Keratinocyte (primary cell): ENCODE data around the gene ATXN3L. TPM values are rescaled to one million over a fixed set of nuclear protein-coding genes. Genes with fewer than 3 reads are reported as not detected.

Experiments used
- DNase-seq: peaks from one replicate; pipeline ENCODE4 v3.0.0-alpha.2; 2011; ENCODE audit warnings: low read depth, missing footprints, low spot score
- FAIRE-seq: peaks from 2 replicates; lab custom pipeline; 2011; peaks lifted over from hg19 to GRCh38; lab: Jason Lieb, UNC
- H2AFZ ChIP-seq: 2 replicates; pipeline ENCODE4 v1.6.0; 2012; ENCODE audit warnings: low read length, control low read depth, inconsistent platforms; ENCODE audit not compliant: control insufficient read depth
- H3K27ac ChIP-seq: 2 replicates; pipeline ENCODE4 v1.5.1; 2011; ENCODE audit warnings: low read length; ENCODE audit not compliant: control insufficient read depth, insufficient read depth
- H3K27me3 ChIP-seq: 3 replicates; pipeline ENCODE4 v1.6.0; 2011; ENCODE audit warnings: low read length; ENCODE audit not compliant: control insufficient read depth, insufficient read depth; ENCODE audit errors: extremely low read depth
- H3K36me3 ChIP-seq, 2 experiments: 2 replicates in 1 of 2; 3 replicates in 1 of 2; pipeline ENCODE4 v1.5.1; 2011; ENCODE audit warnings: low read length in 2 of 2, mild to moderate bottlenecking in 1 of 2; ENCODE audit not compliant: control insufficient read depth in 2 of 2, insufficient read depth in 2 of 2; ENCODE audit errors: extremely low read depth in 1 of 2
- H3K4me1 ChIP-seq: 3 replicates; pipeline ENCODE4 v1.5.1; 2011; ENCODE audit warnings: low read length; ENCODE audit not compliant: control insufficient read depth, insufficient read depth; ENCODE audit errors: extremely low read depth
- H3K4me2 ChIP-seq: 3 replicates; pipeline ENCODE4 v1.6.0; 2011; ENCODE audit warnings: low read depth, low read length; ENCODE audit not compliant: control insufficient read depth, insufficient read depth; ENCODE audit errors: extremely low read depth
- H3K4me3 ChIP-seq, 3 experiments: fragments of 200-600 bp in 1 of 3; sonication (generic) in 1 of 3; 2 replicates in 2 of 3; 3 replicates in 1 of 3; pipeline ENCODE4 v1.5.1; 2011 to 2016; ENCODE audit warnings: low read length in 3 of 3, mild to moderate bottlenecking in 3 of 3, control low read depth in 2 of 3, inconsistent platforms in 1 of 3, low read depth in 1 of 3, mixed read lengths in 1 of 3, mixed run types in 1 of 3, moderate library complexity in 1 of 3; ENCODE audit not compliant: control insufficient read depth in 2 of 3, insufficient read depth in 2 of 3; ENCODE audit errors: extremely low read depth in 1 of 3
- H3K79me2 ChIP-seq: 2 replicates; pipeline ENCODE4 v1.6.0; 2012; ENCODE audit warnings: low read length; ENCODE audit not compliant: control insufficient read depth, insufficient read depth
- H3K9ac ChIP-seq: 3 replicates; pipeline ENCODE4 v1.6.0; 2011; ENCODE audit warnings: low read length; ENCODE audit not compliant: control insufficient read depth, insufficient read depth; ENCODE audit errors: extremely low read depth
- H3K9me1 ChIP-seq: 3 replicates; pipeline ENCODE4 v1.6.0; 2011; ENCODE audit warnings: low read length; ENCODE audit not compliant: control insufficient read depth, insufficient read depth; ENCODE audit errors: extremely low read depth
- H3K9me3 ChIP-seq: 2 replicates; pipeline ENCODE4 v1.5.1; 2012; ENCODE audit warnings: low read depth, low read length; ENCODE audit not compliant: control insufficient read depth
- H4K20me1 ChIP-seq: 3 replicates; pipeline ENCODE4 v1.6.0; 2011; ENCODE audit warnings: low read length; ENCODE audit not compliant: control insufficient read depth, insufficient read depth; ENCODE audit errors: extremely low read depth
- CTCF ChIP-seq, 3 experiments: IDR thresholded peaks in 1 of 3; conservative IDR thresholded peaks in 1 of 3; optimal IDR thresholded peaks in 1 of 3; 2 replicates in 2 of 3; 3 replicates in 1 of 3; pipeline versions ENCODE3 to v1.5.1; 2011; ENCODE audit warnings: low read length in 3 of 3, mild to moderate bottlenecking in 3 of 3, moderate library complexity in 2 of 3, control low read depth in 1 of 3, inconsistent platforms in 1 of 3; ENCODE audit not compliant: insufficient read depth in 2 of 3; ENCODE audit errors: extremely low read depth in 1 of 3
- EZH2 ChIP-seq: IDR thresholded peaks from one replicate; pipeline ENCODE4 v1.6.1; 2012; ENCODE audit warnings: inconsistent platforms, mild to moderate bottlenecking, low read length, moderate library complexity
- dilution Hi-C: fragments of 300-500 bp; cut with MboI; formaldehyde crosslinking; loops from one replicate; pipeline ENCODE4 v1.7.0; 2020; ENCODE audit warnings: low sequenced_read_pairs; ENCODE audit not compliant: extremely low pct_ligation_motif_present
- polyA plus RNA-seq, 5 experiments: library from polyadenylated mRNA; depleted of rRNA in 3 of 5; stranded (reverse) in 3 of 5; stranded (forward) in 1 of 5; unstranded in 1 of 5; fragments of >200 nt; gene quantifications; 1 replicate in 1 of 5; 2 replicates in 3 of 5; 3 replicates in 1 of 5; pipeline versions ENCODE4 v1.2.1 to v1.2.3, GENCODE V29; 2011 to 2012; ENCODE audit warnings: missing spikeins in 2 of 5, low read depth in 1 of 5, low replicate concordance in 1 of 5

Gene ATXN3L
- polyA plus RNA-seq, 1 donor (not counting 4 experiments of a cell fraction or from before 2014, with no cell fraction given) = not detected

DNA sequence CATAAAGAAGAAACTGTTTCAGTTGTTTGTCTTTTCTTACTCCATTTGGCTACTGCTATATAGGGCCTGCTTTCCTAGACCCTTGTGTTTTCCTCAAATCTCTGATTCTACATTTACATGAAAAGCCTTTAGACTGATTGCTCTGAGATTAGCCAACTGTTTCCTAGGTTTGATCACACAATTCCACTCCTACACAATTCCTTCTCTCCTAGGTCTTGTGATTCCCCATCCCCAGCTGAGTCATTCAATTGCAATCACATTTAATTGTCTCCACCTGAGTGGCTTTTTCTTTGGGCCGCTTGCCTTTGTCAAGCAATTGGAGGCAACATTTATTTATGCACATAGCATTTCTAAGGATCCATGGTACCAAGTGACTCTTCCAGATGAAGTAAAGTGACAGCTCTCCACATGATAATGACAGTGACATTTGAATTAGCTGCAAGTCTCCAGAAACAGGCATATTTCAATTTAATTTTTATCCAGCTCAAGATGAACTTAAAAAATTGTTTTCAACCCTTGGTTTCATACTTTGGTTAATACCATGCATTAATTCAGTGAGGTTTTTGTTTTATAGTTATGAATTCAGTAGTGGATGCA lies 35.8 kb downstream of the ATXN3L start:
- no peak for TF ChIP-seq CTCF (optimal IDR thresholded peaks at IDR 0.05 in 1 of 3, IDR thresholded peaks at IDR 0.05 in 1 of 3, conservative IDR thresholded peaks at IDR 0.05 in 1 of 3; ENCODE audit: extremely low read depth in 1 of 3, insufficient read depth in 2 of 3, low read length in 3 of 3)
- TF ChIP-seq EZH2 = no peak
- no peaks in the 10 kb centered on the region for H3K9me1 ChIP-seq
- peaks cover 17% of the 10 kb centered on the region for H3K4me1 ChIP-seq
- H3K9ac ChIP-seq = no peak overlapping the region
- no peak overlapping the region for H3K4me3 ChIP-seq
- no peaks in the 10 kb centered on the region for H4K20me1 ChIP-seq
- H3K9me3 ChIP-seq = peaks cover 6% of the 10 kb centered on the region
- H3K36me3 ChIP-seq = no peaks in the 10 kb centered on the region
- H3K27ac ChIP-seq = no peak overlapping the region
- peak; percentile 62 for FAIRE-seq
- H2AFZ ChIP-seq = no peak overlapping the region
- H3K79me2 ChIP-seq = no peaks in the 10 kb centered on the region
- no peak overlapping the region for H3K4me2 ChIP-seq
- no peak for DNase-seq
- dilution Hi-C loops = no loop called here
- H3K27me3 ChIP-seq = no peaks in the 10 kb centered on the region

GRCh38 chrX:13283512-13283911 lies 36.3 kb downstream of the ATXN3L start:
- no peak overlapping the region for H3K9ac ChIP-seq
- no peaks in the 10 kb centered on the region for H3K36me3 ChIP-seq
- H3K4me3 ChIP-seq = no peak overlapping the region
- H3K27me3 ChIP-seq = no peaks in the 10 kb centered on the region
- no peak overlapping the region for H3K4me2 ChIP-seq
- DNase-seq (no peak), FAIRE-seq (no peak)
- dilution Hi-C loops = no loop called here
- no peak overlapping the region for H2AFZ ChIP-seq
- H3K4me1 ChIP-seq = peaks cover 17% of the 10 kb centered on the region
- H3K9me3 ChIP-seq = peaks cover 6% of the 10 kb centered on the region
- H4K20me1 ChIP-seq = no peaks in the 10 kb centered on the region
- TF ChIP-seq EZH2 (no peak), CTCF (optimal IDR thresholded peaks at IDR 0.05 in 1 of 3, IDR thresholded peaks at IDR 0.05 in 1 of 3, conservative IDR thresholded peaks at IDR 0.05 in 1 of 3; ENCODE audit: extremely low read depth in 1 of 3, insufficient read depth in 2 of 3, low read length in 3 of 3) (no peak)
- no peaks in the 10 kb centered on the region for H3K9me1 ChIP-seq
- H3K27ac ChIP-seq = no peak overlapping the region
- H3K79me2 ChIP-seq = no peaks in the 10 kb centered on the region
